DND-41 (cell line): ENCODE results near the gene THAP12.

Experiments
- CTCF ChIP-seq: IDR thresholded peaks from 2 replicates; pipeline ENCODE4 v1.5.1; 2012; ENCODE audit warnings: borderline replicate concordance, low read length, moderate library complexity, mild to moderate bottlenecking; ENCODE audit not compliant: poor library complexity, severe bottlenecking; ENCODE audit errors: extremely low read depth
- EZH2 ChIP-seq: IDR thresholded peaks from 3 replicates; pipeline ENCODE4 v1.6.1; 2012; ENCODE audit warnings: borderline replicate concordance, low read depth, mild to moderate bottlenecking, moderate library complexity, low read length, inconsistent platforms; ENCODE audit not compliant: severe bottlenecking

- TF ChIP-seq CTCF: no peak
- no peak for TF ChIP-seq EZH2
Observed at GRCh38 chr11:76415073-76415472, 34.1 kb upstream of the THAP12 start.
